Cardiac muscle cell (in vitro differentiated cells and primary cell): ENCODE measurements around the gene CLMN. TPM values are rescaled to one million over a fixed set of nuclear protein-coding genes. Genes with fewer than 3 reads are reported as not detected.
A peak's percentile ranks its signal among the peaks of the same experiment; 100 is the strongest.

ENCODE experiments used
- DNase-seq, 2 donors: peaks; one replicate each; pipeline versions ENCODE4 v3.0.0 to v3.0.0-alpha.2; 2010 to 2017; ENCODE audit warnings: low read depth in 1 of 2, low spot score in 1 of 2
- H3K27ac ChIP-seq: fragments of 200-600 bp; sonication (generic); 2 replicates; pipeline ENCODE4 v1.5.1; 2016
- H3K27me3 ChIP-seq: fragments of 200-600 bp; sonication (generic); 2 replicates; pipeline ENCODE4 v1.6.0; 2016; ENCODE audit warnings: control low read depth
- H3K36me3 ChIP-seq: fragments of 200-600 bp; sonication (generic); 2 replicates; pipeline ENCODE4 v1.5.1; 2016; ENCODE audit warnings: control low read depth
- H3K4me1 ChIP-seq: fragments of 200-600 bp; sonication (generic); 2 replicates; pipeline ENCODE4 v1.8.1; 2017; ENCODE audit warnings: low read depth, mild to moderate bottlenecking, mixed run types
- H3K4me3 ChIP-seq: fragments of 200-600 bp; sonication (generic); 2 replicates; pipeline ENCODE4 v1.5.1; 2016; ENCODE audit warnings: mild to moderate bottlenecking
- H3K9me3 ChIP-seq: fragments of 200-600 bp; sonication (generic); 2 replicates; pipeline ENCODE4 v1.5.1; 2017; ENCODE audit warnings: low read depth, mild to moderate bottlenecking, control low read depth
- polyA plus RNA-seq: library from polyadenylated mRNA; unstranded; fragments of >200 nt; fragmentation: Nextera tagmentation; extraction: Ambion mirVana; gene quantifications from 2 replicates; pipeline ENCODE4 v1.2.1, GENCODE V29; 2016
- total RNA-seq: library from RNA; depleted of rRNA; stranded (reverse); fragments of >200 nt; gene quantifications from 2 replicates; pipeline ENCODE4 v1.2.3, GENCODE V29; 2016
- TF ChIP-seq, protein P1 (sequence below): IDR thresholded peaks from 2 replicates; pipeline ENCODE4 v1.5.1; 2012; ENCODE audit warnings: low read depth, mild to moderate bottlenecking, low read length

CLMN gene
- total and polyA plus RNA-seq, 2 experiments from 2014 or later: 0.98 to 1.3 TPM

- H3K9me3 ChIP-seq: no peaks in the 10 kb centered on the region
- H3K4me3 ChIP-seq: no peak overlapping the region
- TF ChIP-seq, protein P1, sequence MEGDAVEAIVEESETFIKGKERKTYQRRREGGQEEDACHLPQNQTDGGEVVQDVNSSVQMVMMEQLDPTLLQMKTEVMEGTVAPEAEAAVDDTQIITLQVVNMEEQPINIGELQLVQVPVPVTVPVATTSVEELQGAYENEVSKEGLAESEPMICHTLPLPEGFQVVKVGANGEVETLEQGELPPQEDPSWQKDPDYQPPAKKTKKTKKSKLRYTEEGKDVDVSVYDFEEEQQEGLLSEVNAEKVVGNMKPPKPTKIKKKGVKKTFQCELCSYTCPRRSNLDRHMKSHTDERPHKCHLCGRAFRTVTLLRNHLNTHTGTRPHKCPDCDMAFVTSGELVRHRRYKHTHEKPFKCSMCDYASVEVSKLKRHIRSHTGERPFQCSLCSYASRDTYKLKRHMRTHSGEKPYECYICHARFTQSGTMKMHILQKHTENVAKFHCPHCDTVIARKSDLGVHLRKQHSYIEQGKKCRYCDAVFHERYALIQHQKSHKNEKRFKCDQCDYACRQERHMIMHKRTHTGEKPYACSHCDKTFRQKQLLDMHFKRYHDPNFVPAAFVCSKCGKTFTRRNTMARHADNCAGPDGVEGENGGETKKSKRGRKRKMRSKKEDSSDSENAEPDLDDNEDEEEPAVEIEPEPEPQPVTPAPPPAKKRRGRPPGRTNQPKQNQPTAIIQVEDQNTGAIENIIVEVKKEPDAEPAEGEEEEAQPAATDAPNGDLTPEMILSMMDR: no peak
- no peak overlapping the region for H3K27ac ChIP-seq
- peak in 1 of 2 donors; percentile 20 for DNase-seq
- H3K36me3 ChIP-seq: no peaks in the 10 kb centered on the region
- H3K27me3 ChIP-seq: no peaks in the 10 kb centered on the region
- no peaks in the 10 kb centered on the region for H3K4me1 ChIP-seq
These were observed 37.2 kb downstream of the CLMN start for GRCh38 chr14:95282354-95282985.

DNA sequence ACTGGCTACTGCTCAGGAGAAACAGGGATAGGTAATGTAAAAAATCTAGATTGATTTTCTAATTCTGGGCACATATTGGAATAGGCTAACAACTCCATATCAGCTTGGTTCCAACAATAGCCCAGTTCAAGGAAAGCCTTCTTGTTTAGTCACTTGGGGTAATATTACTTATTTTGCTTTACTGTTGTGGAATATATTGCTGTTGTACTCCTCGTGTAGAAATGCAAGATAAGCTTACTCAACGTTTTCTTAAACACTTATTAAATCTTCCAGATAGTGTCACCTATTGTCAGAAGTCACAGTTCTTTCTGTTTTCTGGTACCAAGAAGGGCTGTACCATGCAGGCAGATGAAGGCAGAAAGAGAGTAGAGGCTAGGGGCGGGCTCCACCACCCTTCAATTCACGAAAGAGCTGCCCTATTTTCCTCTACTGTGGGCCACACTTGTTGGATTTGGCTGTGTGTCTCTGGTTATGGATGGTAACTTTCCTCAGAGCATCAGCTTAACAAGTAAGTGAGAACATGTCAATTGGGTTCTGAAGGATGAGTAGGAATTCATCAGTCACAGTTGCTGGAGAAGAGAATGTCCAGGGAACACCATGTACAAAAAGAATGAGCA, 38.0 kb downstream of the CLMN start:
- Histone ChIP-seq H3K4me3 (no peak overlapping the region), H3K36me3 (no peaks in the 10 kb centered on the region), H3K27me3 (no peaks in the 10 kb centered on the region), H3K4me1 (no peaks in the 10 kb centered on the region), H3K27ac (no peak overlapping the region), H3K9me3 (no peaks in the 10 kb centered on the region)
- no peak for DNase-seq
- TF ChIP-seq, protein P1: no peak

DNA sequence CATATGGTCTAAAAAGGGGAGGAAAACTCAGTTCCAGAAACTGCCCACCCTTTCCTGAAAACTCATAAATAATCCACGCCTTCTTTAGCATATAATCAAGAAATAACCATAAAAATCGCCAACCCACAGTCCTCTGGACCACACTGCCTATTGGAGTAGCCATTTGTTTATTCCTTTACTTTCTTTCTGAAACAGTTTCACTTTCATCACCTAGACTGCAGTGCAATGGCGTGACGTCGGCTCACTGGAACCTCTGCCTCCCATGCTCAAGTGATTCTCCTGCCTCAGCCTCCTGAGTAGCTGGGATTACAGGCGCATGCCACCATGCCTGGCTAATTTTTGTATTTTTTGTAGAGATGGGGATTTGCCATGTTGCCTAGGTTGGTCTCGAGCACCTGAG, 44.2 kb downstream of the CLMN start:
- H3K4me3 ChIP-seq: no peak overlapping the region
- no peak overlapping the region for H3K27ac ChIP-seq
- TF ChIP-seq, protein P1: no peak
- no peak for DNase-seq
- no peaks in the 10 kb centered on the region for H3K9me3 ChIP-seq
- H3K27me3 ChIP-seq: no peaks in the 10 kb centered on the region
- H3K4me1 ChIP-seq: no peaks in the 10 kb centered on the region
- no peaks in the 10 kb centered on the region for H3K36me3 ChIP-seq

GRCh38 chr14:95274874-95275273, 44.8 kb downstream of the CLMN start:
- DNase-seq: no peak
- H3K4me1 ChIP-seq: no peaks in the 10 kb centered on the region
- no peaks in the 10 kb centered on the region for H3K9me3 ChIP-seq
- TF ChIP-seq, protein P1: no peak
- no peak overlapping the region for H3K27ac ChIP-seq
- no peak overlapping the region for H3K4me3 ChIP-seq
- no peaks in the 10 kb centered on the region for H3K27me3 ChIP-seq
- no peaks in the 10 kb centered on the region for H3K36me3 ChIP-seq

DNA sequence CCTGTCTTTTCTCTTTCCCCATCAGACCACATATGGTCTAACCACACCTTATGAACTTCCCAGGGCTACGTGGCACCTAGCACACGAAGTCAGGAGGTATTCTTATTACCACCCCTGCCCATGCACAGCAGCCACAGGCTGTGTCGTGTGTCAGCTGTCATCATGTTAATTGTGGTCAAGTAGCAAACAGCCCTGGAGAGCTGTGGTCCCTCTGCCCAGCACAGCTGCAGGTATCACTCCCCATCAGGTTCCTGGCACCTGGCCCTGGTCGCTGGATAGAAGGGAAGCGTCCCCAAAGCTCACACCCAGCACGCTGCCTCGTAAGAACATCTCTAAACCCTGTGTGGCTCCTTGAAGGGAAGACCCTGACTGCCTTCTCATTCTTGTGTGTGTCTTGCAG, 45.4 kb downstream of the CLMN start:
- Histone ChIP-seq H3K27me3 (no peaks in the 10 kb centered on the region), H3K4me3 (no peak overlapping the region), H3K36me3 (no peaks in the 10 kb centered on the region), H3K4me1 (no peaks in the 10 kb centered on the region), H3K9me3 (no peaks in the 10 kb centered on the region), H3K27ac (no peak overlapping the region)
- TF ChIP-seq, protein P1: no peak
- DNase-seq: no peak
